ENCODE measurements around the gene LRRC30.
A peak's percentile ranks its signal among the peaks of the same experiment; 100 is the strongest.
"Not testable (repeated sequence)": the region's sequence is repeated elsewhere in the genome, so short reads cannot be mapped to it uniquely, and the experiment has no call there.

Gene LRRC30

DNA sequence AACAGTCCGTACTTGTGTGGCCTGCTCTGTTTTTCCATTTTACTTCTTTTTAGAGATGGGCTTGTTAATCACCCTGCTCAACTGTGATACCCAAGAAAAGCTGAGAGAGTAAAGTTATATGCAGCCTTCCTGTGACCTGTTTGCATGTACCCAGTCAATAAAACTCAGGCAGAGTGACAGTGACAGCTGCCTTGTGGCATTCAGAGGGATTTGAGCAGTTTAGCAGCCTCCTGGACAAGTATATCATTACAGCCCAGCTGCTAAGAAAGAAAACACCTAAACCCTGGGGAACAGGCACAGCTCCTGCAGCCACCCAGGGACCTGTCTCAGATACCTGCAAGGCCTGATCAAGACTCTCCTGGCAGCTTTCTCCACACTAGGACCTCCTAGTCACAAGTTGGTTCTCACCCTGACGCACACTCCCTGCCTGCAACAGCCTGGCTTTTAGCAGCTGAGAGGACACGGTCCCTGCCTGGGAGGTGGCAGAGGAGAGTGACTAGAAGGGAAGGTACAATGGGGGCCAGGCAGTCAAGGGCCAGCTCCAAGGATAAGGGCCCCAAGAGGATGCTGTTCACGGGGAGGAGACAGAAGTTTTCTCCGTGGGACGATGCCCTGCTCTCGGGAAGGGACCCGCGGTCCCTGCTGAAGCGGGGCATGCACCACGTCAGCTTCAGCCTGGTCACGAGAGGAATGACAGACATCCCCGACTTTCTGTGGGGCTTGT is at the start of gene LRRC30:
TSS of gene LRRC30 (plus strand) at position 464 of the 724 bp plus-strand sequence. CDS start at position 514, 50 bp downstream.
- no peak for DNase-seq

GRCh38 chr18:7185701-7186100 is 45.2 kb upstream of the LRRC30 start:
- no peak for DNase-seq

DNA sequence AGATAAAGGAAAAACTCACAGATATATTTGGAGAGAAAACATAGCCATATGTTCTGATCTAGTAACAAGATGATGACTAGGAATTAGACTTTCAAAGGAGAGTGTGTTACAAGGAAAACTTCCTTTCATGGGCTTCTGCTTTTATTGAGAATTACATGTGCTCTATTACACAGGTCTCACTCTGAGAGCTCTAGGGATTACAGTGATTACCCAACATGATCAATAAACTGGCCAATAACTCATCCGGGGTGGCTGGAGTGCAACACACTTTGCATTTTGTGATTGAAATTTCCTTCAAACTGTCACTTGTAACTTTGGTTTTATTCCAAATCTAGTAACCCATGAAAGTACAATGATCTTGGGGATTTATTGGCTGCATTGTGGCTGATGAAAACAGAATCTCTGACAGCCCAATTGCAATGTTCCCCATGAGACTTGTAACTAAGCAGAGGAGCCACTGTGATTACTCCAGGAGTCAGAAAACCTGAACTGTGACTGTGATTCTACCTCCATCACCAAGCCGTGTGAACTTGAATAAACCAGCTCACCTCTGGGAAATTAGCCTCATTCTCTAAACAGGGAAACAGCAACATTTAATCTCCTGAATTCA is 40.2 kb upstream of the LRRC30 start:
- DNase-seq: no peak

DNA sequence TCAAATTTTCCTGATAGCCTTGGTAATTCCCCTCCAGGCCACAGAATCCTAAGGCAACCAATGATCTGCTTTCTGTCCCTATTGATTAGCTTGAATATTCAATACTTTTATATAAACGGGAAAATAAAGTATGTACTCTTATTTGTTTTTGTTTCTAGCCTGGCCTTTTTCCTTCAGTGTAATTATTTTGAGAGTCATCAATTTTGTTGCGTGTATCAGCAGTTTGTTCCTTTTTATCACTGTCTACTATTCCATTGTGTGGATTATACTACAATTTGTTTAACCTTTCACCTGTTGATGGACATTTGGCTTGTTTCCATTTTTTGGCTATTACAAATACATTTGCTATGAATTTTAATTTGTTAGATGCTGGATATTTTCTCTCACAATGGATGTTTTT is 39.2 kb upstream of the LRRC30 start:
- DNase-seq: no peak

DNA sequence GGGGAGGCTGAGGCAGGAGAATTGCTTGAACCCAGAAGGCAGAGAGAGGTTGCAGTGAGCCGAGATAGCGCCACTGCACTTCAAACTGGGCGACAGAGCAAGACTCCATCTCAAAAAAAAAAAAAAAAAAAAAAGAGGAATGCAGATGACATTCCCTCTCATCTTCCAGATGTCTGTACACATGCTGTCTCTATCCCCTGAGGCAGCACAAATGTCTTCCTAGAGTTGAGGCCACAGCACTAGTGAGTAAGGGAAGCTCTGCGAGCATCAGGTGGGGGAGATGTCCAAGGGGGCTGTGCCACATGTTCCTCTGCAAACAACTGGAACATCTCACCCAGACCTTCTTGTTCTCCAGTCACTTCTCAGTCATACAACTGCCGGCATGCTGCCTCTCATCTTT is 35.6 kb upstream of the LRRC30 start:
- DNase-seq: no peak

DNA sequence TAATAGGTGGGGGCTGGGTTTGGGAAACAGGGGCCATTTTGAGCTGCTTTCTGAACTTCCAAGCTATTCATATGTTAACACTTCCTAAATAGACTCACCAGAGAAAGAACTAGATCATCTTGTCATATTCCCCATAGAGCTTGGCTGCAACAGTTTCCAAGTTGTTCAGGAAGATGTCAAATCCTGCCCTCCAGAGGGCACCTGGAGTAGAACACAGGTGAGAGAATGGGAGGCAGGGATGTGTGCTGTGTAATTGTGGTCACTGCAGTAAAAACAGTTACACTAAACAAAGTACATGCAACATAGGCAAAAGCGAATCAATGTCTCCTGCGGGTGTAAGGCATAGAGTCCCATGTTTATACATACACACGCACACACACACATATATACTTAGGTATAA is 34.5 kb upstream of the LRRC30 start:
- no peak for DNase-seq

GRCh38 chr18:7197854-7198253 is 33.0 kb upstream of the LRRC30 start:
- DNase-seq: no peak

GRCh38 chr18:7198326-7198725 is 32.6 kb upstream of the LRRC30 start:
- DNase-seq: no peak

DNA sequence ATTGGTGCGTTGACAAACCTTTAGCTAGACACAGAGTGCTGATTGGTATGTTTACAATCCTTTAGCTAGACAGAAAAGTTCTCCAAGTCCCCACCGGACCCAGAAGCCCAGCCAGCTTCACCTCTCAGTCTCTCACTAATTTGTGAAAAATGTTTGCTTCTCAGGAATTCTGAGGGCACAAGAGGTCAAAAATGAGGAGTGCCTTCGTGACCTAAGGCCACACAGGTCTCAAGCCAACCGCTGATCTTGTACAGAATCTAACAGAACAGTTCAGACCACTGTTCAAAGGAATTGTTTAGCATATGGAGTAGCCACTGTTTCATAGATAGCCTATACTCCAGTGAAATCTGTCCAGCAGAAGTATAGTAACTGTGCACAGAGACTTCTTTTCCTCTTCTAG is 29.8 kb upstream of the LRRC30 start:
- DNase-seq: no peak

GRCh38 chr18:7202169-7202568 is 28.7 kb upstream of the LRRC30 start:
- DNase-seq: no peak

DNA sequence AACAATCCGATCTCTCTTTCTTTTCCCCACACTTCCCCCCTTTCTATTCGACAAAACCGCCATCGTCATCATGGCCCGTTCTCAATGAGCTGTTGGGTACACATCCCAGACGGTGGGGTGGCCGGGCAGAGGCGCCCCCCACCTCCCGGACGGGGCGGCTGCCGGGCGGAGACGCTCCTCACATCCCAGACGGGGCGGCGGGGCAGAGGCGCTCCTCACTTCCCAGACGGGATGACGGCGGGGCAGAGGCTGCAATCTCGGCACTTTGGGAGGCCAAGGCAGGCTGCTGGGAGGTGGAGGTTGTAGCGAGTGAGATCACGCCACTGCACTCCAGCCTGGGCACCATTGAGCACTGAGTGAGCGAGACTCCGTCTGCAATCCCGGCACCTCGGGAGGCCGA is 27.3 kb upstream of the LRRC30 start:
- not testable (repeated sequence) for DNase-seq

DNA sequence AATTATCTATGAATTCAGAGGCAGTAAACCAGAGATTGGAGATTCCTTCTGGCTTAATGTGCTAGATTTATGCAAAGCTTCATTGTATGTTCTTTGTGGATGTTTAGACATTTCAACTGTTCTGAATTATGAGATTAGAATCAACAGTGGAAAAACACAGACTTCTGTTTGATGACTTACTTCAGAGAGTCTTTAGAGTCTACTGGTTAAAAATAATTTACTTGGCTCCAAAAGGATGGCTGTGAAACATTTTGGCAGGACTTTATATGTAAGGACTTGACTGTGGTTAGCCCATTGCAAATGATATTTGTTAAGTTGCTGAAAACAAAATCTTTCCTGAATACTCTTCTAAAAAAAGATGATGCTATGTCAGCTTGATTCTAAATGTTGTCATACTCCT is 25.5 kb upstream of the LRRC30 start:
- DNase-seq: no peak

GRCh38 chr18:7206217-7206616 is 24.7 kb upstream of the LRRC30 start:
- DNase-seq: no peak

GRCh38 chr18:7207366-7207915 is 23.4 kb upstream of the LRRC30 start:
- no peak for DNase-seq

DNA sequence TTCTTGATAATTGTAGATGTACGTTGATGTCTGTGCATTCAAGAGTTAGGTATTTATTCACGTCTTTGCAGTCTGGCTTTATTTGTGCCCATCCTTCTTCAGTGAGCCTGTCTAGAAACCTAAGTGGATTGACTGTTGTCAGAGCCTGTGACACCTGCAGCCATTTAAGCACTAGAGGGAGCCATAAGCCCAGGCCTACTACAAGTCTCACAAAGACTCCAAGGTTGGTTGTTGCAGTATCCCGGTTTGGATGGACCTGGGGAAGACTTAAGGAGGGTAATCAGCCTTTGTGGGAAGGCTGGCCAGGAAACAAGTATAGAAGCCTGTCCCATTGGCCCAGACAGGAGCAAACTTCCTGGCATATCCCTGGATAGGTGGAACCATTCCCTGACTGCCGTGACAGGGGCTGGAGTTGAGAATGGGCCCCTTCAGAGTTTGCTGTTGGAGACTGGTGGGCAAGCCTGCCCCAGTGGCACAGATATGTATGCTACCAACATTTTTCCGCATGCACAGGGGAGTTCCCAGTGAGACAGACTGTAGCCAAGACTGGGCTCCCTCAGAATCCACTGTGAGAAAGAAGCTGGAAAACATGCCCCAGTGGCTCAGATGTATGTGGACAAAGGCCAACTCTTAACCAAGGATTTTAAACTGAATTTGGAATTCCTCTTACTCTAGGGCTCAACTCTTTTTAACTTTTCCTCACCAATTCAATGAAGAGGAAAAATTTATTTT is 9.3 kb upstream of the LRRC30 start:
- peak; percentile 66 for DNase-seq

DNA sequence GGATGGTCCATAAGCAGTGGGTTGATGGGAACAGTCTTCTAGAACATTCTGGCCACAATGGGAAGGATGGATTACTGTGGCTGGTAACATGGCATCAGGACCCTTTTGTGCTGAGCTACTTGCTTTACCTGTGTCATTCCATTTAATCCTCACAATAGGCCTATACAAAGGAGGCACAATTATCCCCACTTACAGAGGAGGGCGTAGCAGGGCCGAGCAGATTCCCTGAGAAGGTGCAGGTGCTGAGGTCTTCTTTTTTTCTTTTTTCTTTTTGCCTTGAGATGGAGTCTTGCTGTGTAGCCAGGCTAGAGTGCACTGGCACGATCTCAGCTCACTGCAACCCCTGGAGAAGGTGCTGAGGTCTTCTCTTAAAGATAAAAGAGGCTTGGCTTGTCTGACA is 6.7 kb upstream of the LRRC30 start:
- DNase-seq: no peak

DNA sequence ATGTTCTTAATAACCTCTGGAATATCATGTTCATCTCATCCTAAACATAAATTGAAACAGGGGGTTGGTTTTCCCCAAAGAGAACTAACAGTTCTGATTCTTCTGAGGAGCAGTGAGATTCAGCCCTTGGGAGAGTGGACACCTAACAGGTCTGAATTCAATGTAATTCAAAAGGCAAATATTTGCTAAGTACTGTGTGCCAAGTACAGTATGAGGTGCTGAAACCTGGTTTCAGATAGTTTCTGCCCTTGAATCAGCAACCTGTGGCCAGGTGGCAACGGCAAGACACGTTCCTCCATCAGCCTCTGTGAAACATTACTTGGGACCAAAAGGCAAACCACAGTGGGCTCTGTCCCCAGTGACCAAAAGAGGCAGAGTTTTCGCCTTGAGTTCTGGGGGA is 1.3 kb downstream of the LRRC30 start:
- DNase-seq: no peak

GRCh38 chr18:7233134-7233810 is 2.4 kb downstream of the LRRC30 start:
- no peak for DNase-seq

DNA sequence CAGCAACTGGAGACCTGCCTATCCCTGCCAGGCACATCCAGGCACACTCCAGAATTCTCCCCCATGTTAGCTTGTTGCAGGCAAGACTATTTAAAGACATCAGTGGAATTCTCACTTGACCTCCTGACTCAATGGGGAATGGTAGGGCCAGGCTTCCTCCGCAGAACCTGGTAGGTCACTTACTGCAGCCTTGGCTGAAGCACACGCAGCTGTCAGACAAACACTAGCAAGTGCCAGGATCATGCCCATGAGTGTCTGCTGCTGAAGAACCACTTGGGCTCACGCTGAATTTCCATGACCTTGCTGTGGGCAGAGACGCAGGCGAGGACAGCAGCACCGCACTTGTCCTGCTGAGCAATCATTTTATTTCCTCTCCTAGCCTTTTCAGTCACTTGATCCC is 3.2 kb downstream of the LRRC30 start:
- DNase-seq: no peak

GRCh38 chr18:7234956-7235355 is 4.1 kb downstream of the LRRC30 start:
- no peak for DNase-seq

DNA sequence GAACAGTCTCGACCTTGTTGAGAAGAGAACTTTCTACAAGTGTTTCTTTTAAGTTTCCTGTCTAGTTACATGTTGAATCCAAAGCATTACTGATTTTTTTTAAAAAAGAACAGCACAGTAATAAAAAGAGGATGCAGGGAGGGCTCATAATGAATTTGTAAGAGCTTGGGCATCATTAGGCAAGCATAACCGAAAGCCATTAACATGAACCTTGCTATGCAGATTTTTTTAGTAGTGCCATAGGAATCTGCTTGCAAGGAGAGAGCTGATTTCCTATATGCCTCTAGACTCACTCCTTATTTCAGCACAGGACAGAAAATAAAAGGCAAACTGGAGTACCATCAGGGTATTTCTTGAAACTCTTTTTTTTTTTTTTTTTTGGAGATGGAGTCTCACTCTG is 5.2 kb downstream of the LRRC30 start:
- no peak for DNase-seq

- DNase-seq: no peak
These were observed 6.0 kb downstream of the LRRC30 start for GRCh38 chr18:7236933-7237332.

GRCh38 chr18:7237673-7238272 is 6.9 kb downstream of the LRRC30 start:
- DNase-seq: no peak

Data from EL (cell line).